Right renal pelvis (tissue), 4 donors: Measurements from ENCODE around the gene PKNOX1. TPM values are rescaled to one million over a fixed set of nuclear protein-coding genes. Genes with fewer than 3 reads are reported as not detected.
"Not testable (repeated sequence)": the region's sequence is repeated elsewhere in the genome, so short reads cannot be mapped to it uniquely, and the experiment has no call there.

Source experiments
- DNase-seq, 4 donors: peaks; one replicate each; pipeline ENCODE4 v3.0.0-alpha.2; 2013; ENCODE audit warnings: low read depth in 4 of 4, low spot score in 3 of 4, missing footprints in 1 of 4
- polyA plus RNA-seq, 4 donors: library from polyadenylated mRNA; unstranded; fragments of 120-200 nt; gene quantifications; one replicate each; pipeline ENCODE4 v1.2.1, GENCODE V29; 2013; ENCODE audit not compliant: insufficient read length in 4 of 4

PKNOX1 gene
- polyA plus RNA-seq, 4 donors: 24.9 to 28.6 (median 25.9) TPM

DNA sequence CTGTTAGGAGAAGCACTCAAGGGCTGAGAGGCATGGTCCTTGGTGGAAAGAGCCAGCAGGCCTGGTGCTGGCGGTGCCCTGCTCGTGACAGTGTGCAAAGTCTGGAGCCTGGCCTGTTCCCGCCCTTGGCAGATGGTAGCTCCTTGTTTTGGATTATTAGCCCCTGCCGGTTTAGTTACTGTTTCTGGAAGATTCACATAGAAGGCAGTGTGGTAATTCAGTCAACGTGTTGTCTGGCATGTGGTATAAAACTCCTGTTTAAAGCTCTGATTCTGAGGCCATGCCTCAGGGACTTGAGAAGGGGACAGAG is 6.8 kb downstream of the PKNOX1 start:
- no peak for DNase-seq

DNA sequence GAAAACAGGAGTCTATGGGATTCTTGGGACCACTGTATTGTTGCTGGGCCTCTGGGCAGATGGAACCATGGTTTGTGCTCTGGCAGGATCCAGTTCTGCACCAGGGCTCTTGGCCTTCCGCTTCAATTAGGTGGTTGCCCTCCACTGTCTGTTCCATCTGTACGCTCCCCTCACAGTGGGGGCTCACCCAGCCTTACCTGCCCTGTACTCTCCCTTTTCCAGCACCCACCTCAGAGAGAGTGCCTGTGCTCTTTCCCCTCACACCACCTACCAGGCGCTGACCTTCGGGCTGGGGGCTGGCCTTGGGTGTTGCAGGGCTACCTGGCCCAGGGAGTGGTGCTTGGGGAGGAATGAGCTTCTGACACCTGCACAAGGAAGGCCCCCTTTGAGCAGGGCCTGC is 7.5 kb downstream of the PKNOX1 start:
- no peak for DNase-seq

DNA sequence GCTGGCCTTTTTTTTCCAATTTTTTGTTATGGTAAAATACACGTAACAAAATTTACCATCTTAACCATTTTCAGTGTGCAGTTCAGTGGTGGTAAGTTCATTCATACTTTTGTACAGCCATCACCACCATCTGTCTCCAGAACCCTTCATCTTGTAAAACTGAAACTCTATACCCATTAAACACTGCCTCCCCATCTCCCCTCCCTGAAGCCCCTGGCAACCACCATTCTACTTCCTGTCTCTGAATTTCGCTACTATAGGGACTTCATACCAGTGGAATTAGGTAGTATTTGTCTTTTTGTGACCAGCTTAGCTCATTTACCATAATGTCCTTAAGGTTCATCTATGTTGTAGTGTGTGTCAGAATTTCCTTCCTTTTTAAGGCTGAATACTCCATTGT is 8.7 kb downstream of the PKNOX1 start:
- DNase-seq: no peak

DNA sequence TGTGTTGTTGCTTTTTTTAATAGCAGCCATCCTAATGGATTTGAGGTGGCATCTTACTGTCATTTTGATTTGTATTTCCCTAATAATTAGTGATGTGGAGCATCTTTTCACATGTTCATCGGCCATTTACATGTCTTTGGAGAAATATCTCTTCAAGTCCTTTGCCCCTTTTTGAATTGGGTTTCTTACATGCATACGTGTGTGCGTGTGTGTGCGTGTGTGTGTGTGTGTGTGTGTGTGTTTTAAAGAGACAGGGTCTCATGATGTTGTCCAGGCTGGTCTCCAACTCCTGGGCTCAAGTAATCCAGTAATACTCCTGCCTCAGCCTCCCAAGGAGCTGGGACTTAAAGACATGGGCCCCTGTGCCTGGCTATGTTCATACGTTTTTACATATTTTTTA is 9.5 kb downstream of the PKNOX1 start:
- DNase-seq: no peak

DNA sequence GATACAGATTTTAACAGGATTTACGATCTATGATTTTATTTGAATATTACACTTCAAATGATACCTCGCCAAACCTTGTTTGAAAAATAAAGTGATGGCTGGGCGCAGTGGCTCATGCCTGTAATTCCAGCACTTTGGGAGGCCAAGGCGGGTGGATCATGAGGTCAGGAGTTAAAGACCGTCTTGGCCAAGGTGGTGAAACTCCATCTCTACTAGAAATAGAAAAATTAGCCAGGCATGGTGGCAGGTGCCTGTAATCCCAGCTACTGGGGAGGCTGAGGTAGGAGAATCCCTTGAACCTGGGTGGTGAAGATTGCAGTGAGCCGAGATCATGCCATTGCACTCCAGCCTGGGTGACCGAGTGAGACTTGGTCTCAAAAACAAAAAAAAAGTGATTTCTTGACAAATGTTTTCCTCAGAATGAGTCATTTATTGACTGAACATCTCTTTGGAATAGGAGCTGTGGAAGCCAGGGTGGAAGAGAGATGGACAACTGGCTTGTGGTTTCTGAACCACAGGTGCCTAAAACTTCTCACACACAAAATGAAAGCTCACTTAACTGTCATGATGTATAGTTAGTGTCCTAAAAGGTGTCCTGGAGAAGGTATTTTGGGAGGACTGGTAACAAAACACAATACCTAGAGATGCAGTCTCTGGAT is 11.9 kb downstream of the PKNOX1 start:
- DNase-seq: no peak

DNA sequence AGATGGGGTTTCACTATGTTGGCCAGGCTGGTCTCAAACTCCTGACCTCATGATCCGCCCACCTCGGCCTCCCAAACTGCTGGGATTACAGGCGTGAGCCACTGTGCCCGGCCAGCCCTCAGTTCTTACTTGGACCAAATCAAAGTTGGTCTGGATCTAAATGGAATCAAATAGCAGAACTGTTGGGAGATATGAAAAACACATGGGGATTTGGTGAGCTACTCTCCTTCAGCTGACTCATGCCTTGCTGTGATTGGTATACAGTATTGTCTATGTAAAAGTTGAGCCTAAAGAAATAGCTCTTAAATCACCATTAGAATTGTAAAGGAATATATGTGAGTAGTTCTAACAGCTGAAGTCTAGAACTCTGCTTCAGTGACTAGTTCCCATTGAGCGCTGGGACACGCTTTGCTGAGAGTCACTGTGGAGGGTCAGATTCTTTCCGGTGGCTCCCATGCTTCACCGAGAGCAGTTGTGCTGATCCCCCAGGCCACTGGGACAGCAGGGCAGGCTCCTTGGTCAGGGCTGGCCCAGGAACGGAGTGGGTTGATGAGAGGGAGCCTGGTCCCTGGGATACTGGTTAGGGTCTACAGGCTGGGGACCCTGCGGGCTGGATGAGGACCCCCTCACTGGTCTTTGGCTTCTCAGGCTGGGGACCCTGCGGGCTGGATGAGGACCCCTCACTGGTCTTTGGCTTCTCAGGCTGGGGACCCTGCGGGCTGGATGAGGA is 14.0 kb downstream of the PKNOX1 start:
- DNase-seq: no peak

DNA sequence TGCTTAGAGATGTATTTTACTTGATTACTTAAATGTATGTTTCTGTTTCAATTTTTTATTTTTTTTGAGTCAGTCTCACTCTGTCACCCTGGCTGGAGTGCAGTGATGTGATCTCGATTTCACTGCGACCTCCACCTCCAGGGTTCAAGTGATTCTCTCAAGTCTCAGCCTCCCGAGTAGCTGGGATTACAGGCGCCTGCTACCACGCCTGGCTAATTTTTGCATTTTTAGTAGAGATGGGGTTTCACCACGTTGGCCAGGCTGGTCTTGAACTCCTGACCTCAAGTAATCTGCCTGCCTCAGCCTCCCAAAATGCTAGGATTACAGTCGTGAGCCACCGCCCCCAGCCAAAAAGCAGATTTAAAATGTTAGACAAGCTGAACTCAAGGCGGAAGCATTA is 15.0 kb downstream of the PKNOX1 start:
- DNase-seq: not testable (repeated sequence)

DNA sequence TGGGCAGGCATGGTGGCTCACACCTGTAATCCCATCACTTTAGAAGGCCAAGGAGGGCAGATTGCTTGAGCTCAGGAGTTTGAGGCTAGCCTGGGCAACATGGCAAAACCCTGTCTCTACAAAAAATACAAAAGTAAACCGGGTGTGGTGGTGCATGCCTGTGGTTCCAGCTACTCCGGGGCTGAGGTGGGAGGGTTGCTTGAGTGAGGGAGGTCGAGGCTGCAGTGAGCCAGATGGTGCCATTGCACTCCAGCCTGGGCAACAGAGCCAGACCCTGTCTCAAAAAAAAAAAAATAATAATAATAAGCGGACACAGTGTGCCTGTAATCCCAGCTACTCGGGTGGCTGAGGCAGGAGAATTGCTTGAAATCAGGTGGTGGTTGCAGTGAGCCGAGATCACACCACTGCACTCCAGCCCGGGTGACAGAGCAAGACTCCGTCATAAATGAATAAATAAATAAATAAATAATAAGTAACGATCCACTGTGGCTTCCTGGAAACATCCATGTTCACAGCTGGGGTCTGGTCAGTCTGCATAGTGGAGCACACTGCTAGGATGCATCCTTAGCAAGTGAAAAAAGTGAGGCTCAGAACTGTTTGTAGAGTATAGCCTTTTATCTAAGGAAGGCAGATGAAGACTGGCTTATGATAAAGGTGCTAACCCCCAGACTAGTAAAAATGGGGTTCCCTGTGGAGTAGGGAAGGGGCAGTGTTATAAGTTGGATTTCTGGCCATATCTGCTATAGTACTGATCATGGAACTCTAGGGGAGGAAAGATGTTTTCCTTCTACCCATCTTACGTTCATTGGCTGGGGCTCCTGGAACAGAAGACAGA is 15.7 kb downstream of the PKNOX1 start:
- no peak for DNase-seq

DNA sequence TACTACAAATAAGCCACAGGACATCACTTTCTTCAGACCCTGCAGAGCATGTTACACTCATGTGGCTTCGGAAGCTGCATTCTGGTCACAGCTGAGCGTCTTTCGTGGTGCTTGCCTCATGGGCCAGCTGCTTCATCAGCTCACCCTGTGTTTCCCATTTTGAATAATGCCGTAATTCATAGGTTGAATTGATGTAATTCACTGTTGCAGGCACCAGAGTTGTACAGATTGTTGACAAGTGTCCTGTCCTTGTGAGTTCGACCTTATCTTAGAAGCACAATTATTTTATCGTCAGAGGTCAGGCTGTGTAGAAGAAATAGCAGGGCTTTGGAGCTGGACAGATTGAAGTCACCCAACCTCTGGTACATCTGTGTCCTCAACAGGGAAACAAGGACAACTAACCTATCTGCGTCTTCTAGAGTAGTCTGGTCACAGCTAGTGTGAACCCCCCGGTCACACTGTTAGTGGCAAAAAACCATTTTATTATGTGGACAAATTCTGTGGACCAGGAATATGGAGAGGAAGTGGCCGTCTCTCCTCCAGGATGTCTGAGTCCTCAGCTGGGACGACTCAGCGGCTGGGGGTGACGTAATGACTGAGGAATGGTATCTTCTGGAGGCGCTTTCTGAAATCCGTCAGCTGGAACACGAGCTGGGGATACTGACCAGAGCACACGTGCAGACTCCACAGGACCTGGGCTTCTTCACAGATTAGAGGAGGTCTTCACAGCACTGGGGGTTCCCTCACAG is 17.8 kb downstream of the PKNOX1 start:
- DNase-seq: peak in 3 of 4 donors; percentile 64 to 80 (median 65)

DNA sequence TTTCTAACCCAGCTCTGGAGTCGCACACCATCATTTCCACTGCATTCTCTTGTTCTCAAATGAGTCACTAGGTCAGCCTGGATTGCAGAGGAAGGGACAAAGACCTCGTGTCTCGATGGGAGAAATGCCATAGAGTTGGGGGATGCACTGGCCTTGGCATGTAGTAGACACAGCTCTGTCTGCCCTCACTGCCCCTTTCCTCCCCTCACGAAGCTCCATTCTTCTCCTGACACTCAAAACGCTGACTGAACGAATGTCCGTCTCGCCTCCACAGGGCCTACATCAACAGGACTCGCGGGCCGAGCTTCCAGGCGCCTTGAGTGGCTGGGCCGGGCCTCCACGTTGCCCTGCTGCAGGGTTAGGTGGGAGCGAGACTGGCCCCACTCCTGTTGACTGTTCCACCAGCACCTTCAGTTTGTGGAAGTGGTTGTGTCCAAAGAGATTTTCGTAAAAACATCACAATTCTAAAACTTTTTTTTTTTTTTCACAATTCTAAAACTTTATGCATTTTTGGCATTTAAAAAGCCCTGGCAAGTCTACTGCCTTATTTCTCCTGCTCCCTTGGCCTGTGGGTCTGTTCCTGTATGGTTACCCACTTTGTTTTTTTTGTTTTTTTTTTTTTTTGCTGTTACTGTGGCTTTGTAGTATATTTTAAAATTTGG is 18.8 kb downstream of the PKNOX1 start:
- no peak for DNase-seq

DNA sequence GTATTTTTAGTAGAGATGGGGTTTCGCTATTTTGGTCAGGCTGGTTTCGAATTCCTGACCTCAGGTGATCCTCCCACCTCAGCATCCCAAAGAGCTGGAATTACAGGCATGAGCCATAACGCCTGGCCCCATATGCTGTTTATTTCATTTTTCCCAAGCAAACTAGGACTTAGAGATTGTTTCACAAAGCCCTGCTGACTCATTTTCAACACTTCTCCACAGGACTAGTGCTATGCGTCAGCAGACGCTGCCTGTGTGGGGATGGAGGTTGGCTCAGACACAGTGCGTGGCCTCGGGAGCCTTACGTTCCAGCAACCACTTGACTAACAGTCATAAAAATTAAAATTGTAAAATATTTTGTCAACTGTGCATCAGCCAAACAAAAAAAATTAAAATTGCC is 22.7 kb downstream of the PKNOX1 start:
- no peak for DNase-seq

DNA sequence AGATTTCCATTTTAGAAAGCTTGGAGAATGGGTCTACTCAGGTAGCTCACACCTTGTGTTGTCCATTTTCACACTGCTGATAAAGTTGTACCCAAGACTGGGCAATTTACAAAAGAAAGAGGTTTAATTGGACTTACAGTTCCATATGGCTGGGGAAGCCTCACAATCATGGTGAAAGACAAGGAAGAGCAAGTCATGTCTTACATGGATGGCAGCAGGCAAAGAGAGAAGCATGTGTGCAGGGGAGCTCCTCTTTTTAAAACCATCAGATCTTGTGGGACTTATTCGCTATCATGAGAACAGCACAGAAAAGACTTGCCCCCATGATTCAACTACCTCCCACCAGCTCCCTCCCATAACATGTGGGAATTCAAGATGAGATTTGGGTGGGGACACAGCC is 23.6 kb downstream of the PKNOX1 start:
- not testable (repeated sequence) for DNase-seq

DNA sequence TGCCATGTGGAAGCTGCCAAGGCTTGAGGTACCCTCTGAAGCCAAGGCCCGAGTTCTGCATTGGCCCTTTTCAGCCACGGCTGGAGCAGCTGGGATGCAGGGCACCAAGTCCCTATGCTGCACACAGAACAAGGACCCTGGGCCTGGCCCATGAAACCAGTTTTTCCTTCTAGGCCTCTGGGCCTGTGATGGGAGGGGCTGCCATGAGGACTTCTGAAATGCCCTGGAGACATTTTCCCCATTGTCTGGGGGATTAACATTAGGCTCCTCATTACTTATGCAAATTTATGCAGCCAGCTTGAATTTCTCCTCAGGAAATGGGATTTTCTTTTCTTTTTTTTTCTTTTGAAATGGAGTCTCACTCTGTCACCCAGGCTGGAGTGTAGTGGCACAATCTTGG is 24.8 kb downstream of the PKNOX1 start:
- not testable (repeated sequence) for DNase-seq

DNA sequence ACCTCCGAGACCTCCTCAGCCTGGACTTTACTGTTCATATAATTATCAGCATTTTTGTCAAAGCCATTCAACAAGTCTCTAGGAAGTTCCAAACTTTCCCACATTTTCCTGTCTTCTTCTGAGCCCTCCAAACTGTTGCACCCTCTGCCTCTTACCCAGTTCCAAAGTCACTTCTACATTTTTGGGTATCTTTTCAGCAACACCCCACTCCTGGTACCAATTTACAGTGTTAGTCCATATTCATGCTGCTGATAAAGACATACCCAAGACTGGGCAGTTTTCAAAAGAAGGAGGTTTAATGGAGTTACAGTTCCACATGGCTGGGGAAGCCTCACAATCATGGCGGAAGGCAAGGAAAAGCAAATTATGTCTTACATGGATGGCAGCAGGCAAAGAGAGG is 25.7 kb downstream of the PKNOX1 start:
- DNase-seq: not testable (repeated sequence)

DNA sequence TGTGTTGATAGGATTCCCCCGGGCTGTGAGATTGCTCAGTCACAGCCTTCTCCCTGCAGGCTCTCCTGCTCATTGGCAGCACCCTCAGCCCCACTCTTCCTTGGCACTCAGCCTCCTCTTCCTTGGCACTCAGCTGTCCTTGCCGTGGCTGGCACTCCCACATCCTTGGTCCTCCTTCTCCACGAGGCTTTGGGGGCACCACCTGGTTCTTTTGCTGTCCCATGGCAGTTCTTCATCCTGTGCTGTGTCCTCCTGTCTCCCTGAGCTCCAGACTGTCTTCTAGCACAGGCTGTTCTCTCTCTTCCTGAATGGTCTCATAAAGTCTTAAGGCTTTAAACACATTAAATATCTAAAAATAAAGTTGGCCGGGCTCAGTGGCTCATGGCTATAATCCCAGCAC is 27.0 kb downstream of the PKNOX1 start:
- DNase-seq: no peak

DNA sequence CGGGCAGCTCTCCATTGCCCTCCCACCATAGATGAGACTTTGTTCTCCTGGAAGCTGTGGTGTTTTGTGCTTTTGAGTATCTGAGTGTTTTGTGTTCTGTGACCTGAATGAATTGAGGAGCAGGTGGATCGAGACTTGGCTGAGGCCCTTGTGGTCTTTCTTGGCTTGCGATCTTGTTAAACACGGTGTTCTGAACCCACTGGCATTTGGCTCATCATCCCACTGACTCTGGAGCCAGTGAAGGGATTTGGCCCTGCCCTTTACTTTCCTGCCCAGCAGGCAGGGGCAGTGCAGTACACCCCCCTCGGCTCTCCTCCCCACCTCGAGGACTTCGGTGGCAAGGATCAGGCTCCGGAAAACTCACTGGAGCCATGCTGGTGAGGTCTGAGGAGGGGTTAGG is 30.6 kb downstream of the PKNOX1 start:
- DNase-seq: no peak

DNA sequence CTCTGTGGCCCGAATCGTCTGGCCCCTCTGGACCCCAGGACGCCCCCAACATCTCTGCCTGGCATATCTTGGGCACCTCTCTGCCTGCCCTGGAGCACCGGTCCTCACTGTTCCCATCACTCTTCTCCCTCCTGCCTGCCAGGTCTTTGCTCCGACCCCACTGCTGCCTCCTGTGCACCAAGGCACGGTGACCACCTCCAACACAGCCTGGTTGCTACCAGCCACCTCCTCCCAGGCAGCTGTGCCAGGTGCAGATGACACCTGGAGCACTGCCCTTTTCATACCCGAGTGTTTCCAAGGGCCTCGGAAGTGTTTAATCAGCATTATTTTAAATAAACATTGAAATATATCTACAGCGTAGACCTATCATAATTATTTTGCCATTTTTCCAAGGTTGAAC is 31.3 kb downstream of the PKNOX1 start:
- DNase-seq: no peak

DNA sequence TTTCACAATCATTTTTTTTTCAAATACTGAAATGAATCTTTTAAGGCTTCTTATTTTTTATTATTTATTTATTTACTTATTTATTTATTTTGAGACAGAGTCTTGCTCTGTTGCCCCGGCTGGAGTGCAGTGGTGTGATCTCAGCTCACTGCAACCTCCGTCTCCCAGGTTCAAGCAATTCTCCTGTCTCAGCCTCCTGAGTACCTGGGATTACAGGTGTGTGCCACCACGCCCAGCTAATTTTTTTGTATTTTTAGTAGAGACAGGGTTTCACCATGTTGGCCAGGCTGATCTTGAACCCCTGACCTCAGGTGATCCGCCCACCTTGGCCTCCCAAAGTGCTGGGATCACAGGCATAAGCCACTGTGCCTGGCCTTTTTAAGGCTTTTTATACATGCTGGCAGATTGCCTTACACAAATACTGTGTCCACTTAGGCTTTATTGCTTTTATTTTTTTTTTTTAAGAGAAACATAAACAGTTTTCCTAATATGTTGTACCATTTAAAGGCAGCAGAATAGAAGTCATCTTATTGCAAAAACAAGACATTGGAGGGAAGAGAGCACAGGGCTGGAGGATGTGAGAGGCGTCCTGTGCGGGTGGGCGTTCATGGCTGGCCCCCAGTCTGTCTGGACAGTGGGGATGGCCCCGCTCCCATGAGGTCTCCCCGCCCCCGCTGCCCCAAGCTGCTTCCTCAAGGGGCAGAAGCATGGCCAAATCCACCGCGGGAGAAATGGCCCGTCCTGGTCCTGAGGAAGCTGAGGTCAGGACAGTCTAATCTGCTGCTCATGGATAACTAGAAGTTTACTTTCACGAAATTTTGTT is 31.9 kb downstream of the PKNOX1 start:
- not testable (repeated sequence) for DNase-seq

DNA sequence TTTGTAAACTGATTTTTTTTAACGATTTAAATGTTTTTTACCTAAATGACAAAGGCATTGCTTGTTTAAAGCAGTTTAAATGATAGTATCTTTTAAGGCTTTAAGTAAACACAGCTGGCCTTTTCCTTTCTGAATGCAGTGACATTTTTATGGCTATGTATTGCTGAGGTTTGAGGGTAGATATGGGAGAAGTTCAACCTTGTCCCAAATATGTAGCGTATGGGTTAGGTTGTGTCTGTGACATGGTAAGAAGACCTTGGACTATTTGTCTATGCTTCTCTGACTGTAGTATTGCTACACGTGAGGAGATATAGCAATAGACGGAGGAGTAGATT is 32.5 kb downstream of the PKNOX1 start:
- DNase-seq: no peak

DNA sequence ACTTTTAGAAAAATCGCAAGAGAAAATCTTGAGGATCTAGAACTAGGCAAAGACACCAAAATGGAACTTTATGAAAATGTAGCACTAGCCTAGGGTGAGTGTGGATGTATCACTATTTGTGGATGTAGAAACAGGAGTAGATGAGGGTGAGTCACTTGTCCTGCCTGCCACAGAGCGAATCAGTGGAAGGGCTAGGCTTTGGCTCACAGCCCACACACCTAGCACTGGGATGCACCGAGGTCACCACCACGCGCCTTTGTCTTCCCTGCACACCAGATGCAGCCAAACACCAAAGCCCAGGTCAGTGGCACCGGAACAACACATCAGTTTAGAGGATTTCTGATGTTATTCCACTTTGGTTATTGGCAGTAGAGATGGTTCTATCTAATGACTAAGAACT is 38.2 kb downstream of the PKNOX1 start:
- no peak for DNase-seq
